Measurements from ENCODE around the gene ADRB1. TPM values are rescaled to one million over a fixed set of nuclear protein-coding genes. Genes with fewer than 3 reads are reported as not detected.

ADRB1 gene
- total RNA-seq, 1 experiment from 2014 or later = 2.3 TPM

GRCh38 chr10:114029655-114030054, 14.0 kb upstream of the ADRB1 start:
- H3K4me3 ChIP-seq (ENCODE audit: low read depth, low read length) = no peak overlapping the region
- no peaks in the 10 kb centered on the region for H3K9me3 ChIP-seq
- Mint-ChIP-seq H3K4me3 (ENCODE audit: unreplicated experiment) (no peak overlapping the region), H3K9me3 (ENCODE audit: unreplicated experiment) (no peaks in the 10 kb centered on the region), H3K4me1 (ENCODE audit: low read depth, unreplicated experiment) (peaks cover 39% of the 10 kb centered on the region), H3K27me3 (ENCODE audit: insufficient read depth, unreplicated experiment) (no peaks in the 10 kb centered on the region), H3K36me3 (ENCODE audit: insufficient read depth, unreplicated experiment) (peaks cover 5% of the 10 kb centered on the region), H3K27ac (ENCODE audit: unreplicated experiment) (no peak overlapping the region)
- no peak for TF ChIP-seq CTCF (IDR thresholded peaks at IDR 0.05; ENCODE audit: insufficient read depth in 1 of 2, low read depth in 1 of 2, low read length in 1 of 2, severe bottlenecking in 1 of 2, unreplicated experiment in 1 of 2)
- BruUV-seq (replicated peaks) = no TSS peak
- no peaks in the 10 kb centered on the region for H3K36me3 ChIP-seq (ENCODE audit: control insufficient read depth, insufficient read depth, low read length)
- intact Hi-C loops (cut with micrococcal nuclease; ENCODE audit: unreplicated experiment) = no loop called here
- ChIA-PET POLR2A (no interaction called here), CTCF (no interaction called here)
- DNase-seq = no peak
- no peaks in the 10 kb centered on the region; the same call in 1 of the 2 replicates for H3K27me3 ChIP-seq (replicated peaks; ENCODE audit: control insufficient read depth, insufficient read depth, low read length)
- peaks cover 16% of the 10 kb centered on the region; the same call in 1 of the 2 replicates for H3K4me1 ChIP-seq

- no peak overlapping the region for H3K4me3 ChIP-seq (ENCODE audit: low read depth, low read length)
- Mint-ChIP-seq H3K36me3 (ENCODE audit: insufficient read depth, unreplicated experiment) (peaks cover 5% of the 10 kb centered on the region), H3K27ac (ENCODE audit: unreplicated experiment) (no peak overlapping the region), H3K9me3 (ENCODE audit: unreplicated experiment) (no peaks in the 10 kb centered on the region), H3K4me3 (ENCODE audit: unreplicated experiment) (no peak overlapping the region), H3K4me1 (ENCODE audit: low read depth, unreplicated experiment) (peaks cover 36% of the 10 kb centered on the region), H3K27me3 (ENCODE audit: insufficient read depth, unreplicated experiment) (no peaks in the 10 kb centered on the region)
- no peak for DNase-seq
- CTCF ChIA-PET = no interaction called here
- no TSS peak for BruUV-seq (replicated peaks)
- intact Hi-C loops (cut with micrococcal nuclease; ENCODE audit: unreplicated experiment) = no loop called here
- no peaks in the 10 kb centered on the region for H3K9me3 ChIP-seq
- peaks cover 16% of the 10 kb centered on the region; the same call in 1 of the 2 replicates for H3K4me1 ChIP-seq
- no peaks in the 10 kb centered on the region; the same call in 1 of the 2 replicates for H3K27me3 ChIP-seq (replicated peaks; ENCODE audit: control insufficient read depth, insufficient read depth, low read length)
- H3K36me3 ChIP-seq (ENCODE audit: control insufficient read depth, insufficient read depth, low read length) = no peaks in the 10 kb centered on the region
- POLR2A ChIA-PET = no interaction called here
- TF ChIP-seq CTCF (IDR thresholded peaks at IDR 0.05; ENCODE audit: insufficient read depth in 1 of 2, low read depth in 1 of 2, low read length in 1 of 2, severe bottlenecking in 1 of 2, unreplicated experiment in 1 of 2) = no peak
Measured at GRCh38 chr10:114030140-114030539, 13.5 kb upstream of the ADRB1 start.

GRCh38 chr10:114031073-114031972, 12.3 kb upstream of the ADRB1 start:
- ChIA-PET POLR2A (no interaction called here), CTCF (no interaction called here)
- Mint-ChIP-seq H3K36me3 (ENCODE audit: insufficient read depth, unreplicated experiment) (peaks cover 5% of the 10 kb centered on the region), H3K4me3 (ENCODE audit: unreplicated experiment) (no peak overlapping the region), H3K9me3 (ENCODE audit: unreplicated experiment) (no peaks in the 10 kb centered on the region), H3K27ac (ENCODE audit: unreplicated experiment) (no peak overlapping the region), H3K4me1 (ENCODE audit: low read depth, unreplicated experiment) (peaks cover 28% of the 10 kb centered on the region), H3K27me3 (ENCODE audit: insufficient read depth, unreplicated experiment) (no peaks in the 10 kb centered on the region)
- TF ChIP-seq CTCF (IDR thresholded peaks at IDR 0.05; ENCODE audit: insufficient read depth in 1 of 2, low read depth in 1 of 2, low read length in 1 of 2, severe bottlenecking in 1 of 2, unreplicated experiment in 1 of 2) = no peak
- Histone ChIP-seq H3K4me3 (ENCODE audit: low read depth, low read length) (no peak overlapping the region), H3K27me3 (replicated peaks; ENCODE audit: control insufficient read depth, insufficient read depth, low read length) (no peaks in the 10 kb centered on the region; the same call in 1 of the 2 replicates), H3K9me3 (no peaks in the 10 kb centered on the region), H3K4me1 (peaks cover 10% of the 10 kb centered on the region; the same call in 1 of the 2 replicates), H3K36me3 (ENCODE audit: control insufficient read depth, insufficient read depth, low read length) (no peaks in the 10 kb centered on the region)
- intact Hi-C loops (cut with micrococcal nuclease; ENCODE audit: unreplicated experiment) = no loop called here
- DNase-seq = no peak
- BruUV-seq (replicated peaks) = no TSS peak

Data from Caco-2 (cell line).